LNCaP clone FGC (cell line): ENCODE measurements around the gene DHRS13.
"Not testable (repeated sequence)": the region's sequence is repeated elsewhere in the genome, so short reads cannot be mapped to it uniquely, and the experiment has no call there.

Experiments used
- DNase-seq: peaks from one replicate; pipeline ENCODE4 v3.0.0-alpha.2; 2011; ENCODE audit warnings: low read depth
- H3K4me3 ChIP-seq: 2 replicates; pipeline ENCODE4 v1.5.1; 2011; ENCODE audit warnings: mild to moderate bottlenecking, low read depth, low read length, control low read depth
- TF ChIP-seq, protein P1 (sequence below): IDR thresholded peaks from 2 replicates; pipeline ENCODE4 v1.5.1; 2012; ENCODE audit warnings: mild to moderate bottlenecking; ENCODE audit not compliant: control insufficient read depth, insufficient read depth; ENCODE audit errors: extremely low read depth

DHRS13 gene

GRCh38 chr17:28904800-28905199, 1.9 kb upstream of the DHRS13 start:
- DNase-seq: no peak
- TF ChIP-seq, protein P1, sequence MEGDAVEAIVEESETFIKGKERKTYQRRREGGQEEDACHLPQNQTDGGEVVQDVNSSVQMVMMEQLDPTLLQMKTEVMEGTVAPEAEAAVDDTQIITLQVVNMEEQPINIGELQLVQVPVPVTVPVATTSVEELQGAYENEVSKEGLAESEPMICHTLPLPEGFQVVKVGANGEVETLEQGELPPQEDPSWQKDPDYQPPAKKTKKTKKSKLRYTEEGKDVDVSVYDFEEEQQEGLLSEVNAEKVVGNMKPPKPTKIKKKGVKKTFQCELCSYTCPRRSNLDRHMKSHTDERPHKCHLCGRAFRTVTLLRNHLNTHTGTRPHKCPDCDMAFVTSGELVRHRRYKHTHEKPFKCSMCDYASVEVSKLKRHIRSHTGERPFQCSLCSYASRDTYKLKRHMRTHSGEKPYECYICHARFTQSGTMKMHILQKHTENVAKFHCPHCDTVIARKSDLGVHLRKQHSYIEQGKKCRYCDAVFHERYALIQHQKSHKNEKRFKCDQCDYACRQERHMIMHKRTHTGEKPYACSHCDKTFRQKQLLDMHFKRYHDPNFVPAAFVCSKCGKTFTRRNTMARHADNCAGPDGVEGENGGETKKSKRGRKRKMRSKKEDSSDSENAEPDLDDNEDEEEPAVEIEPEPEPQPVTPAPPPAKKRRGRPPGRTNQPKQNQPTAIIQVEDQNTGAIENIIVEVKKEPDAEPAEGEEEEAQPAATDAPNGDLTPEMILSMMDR: no peak
- H3K4me3 ChIP-seq: no peak overlapping the region

- H3K4me3 ChIP-seq: peak overlapping the region; percentile 46
- DNase-seq: not testable (repeated sequence)
Measured at GRCh38 chr17:28903546-28903841, 615 bp upstream of the DHRS13 start.

DNA sequence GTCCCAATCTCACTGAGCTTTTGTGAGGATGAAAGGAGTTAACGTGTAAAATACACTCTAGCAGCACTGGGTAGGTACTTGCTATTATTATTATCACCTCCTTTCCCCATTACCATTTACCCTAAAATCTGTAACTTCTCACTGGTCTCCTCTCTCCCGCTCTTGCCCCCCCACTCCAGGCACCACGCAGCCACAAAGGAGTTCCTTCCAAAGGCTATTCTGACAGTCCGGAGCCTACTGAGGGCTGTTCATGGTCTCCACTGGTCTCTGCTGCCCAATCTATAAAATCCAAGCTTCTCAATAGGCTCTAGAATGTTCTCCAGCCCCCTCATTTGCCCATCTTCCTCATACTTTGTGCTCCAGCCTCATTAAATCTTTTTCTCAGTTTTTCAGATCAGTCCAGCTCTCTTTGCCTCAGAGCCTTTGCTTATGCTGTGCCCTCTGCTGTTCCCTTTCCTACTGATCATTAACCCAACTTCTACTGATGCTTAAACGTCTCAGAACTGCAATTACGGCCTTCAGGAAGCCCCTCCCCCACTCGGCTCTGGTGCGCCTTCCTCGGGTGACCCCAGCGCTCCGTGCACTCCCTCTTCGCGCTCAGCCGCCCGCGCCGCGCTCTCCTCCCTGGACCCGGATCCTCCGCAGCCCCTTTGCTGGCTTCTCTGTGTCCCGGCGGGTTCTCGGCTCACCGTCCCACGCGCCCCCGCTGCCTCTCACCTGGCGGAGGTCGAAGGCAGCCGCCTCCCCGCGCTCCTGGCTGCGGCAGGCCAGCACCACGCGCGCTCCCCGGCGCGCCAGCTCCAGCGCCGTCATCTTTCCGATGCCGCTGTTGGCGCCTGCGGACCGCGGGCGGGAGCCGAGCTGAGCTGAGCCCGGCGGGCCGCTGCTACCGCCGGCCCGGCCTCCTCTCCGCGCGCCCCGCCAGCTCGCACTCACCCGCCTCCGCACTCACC, 737 bp downstream of the DHRS13 start:
- no peak for DNase-seq
- TF ChIP-seq, protein P1: 0 out of 2 replicates have a peak, but pooled peaks have one; percentile 21
- H3K4me3 ChIP-seq: peak overlapping the region; percentile 75

- peak overlapping the region; percentile 75 for H3K4me3 ChIP-seq
- TF ChIP-seq, protein P1: no peak
- DNase-seq: no peak
Measured at GRCh38 chr17:28900986-28901726, 1.7 kb downstream of the DHRS13 start.

- H3K4me3 ChIP-seq: no peak overlapping the region
- TF ChIP-seq, protein P1: no peak
- DNase-seq: no peak
Measured at GRCh38 chr17:28899212-28899815, 3.6 kb downstream of the DHRS13 start.

GRCh38 chr17:28898527-28898955, 4.3 kb downstream of the DHRS13 start:
- no peak for DNase-seq
- TF ChIP-seq, protein P1: no peak
- H3K4me3 ChIP-seq: no peak overlapping the region

DNA sequence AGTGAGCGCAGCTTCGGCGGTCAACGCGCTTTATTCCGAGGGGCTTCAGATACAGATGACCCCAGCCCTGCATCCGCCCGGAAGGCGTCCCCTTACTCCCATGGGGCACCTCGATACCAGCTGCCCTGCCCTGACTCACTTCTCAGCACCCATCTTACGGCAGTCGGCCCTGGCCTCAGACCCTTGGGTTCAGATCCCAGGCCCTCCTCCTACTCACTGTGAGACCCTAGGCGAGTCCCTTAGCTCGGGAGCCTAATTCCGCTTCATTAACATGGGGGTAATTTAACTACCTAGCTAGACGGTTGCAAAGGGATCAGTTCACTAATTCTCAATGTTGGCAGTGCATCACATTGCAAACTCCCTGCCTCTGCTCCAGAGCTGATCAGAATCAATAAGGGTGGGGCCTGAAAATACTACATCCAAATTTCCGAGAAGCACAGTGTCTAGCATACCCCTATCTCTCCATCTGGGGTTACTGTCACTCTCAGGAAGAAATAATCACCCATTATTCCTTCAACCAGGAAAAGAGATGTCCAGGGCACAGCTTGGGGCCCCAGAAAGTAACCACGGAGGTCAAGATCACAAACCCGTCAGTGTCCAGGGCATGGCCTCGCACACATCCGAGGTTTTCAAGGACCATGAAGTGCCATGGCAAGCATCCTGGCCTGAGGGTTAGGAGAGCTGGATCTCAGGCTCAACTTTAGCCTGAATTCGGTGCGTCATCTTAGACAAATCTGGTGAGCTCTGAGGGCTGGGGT, 4.9 kb downstream of the DHRS13 start:
- TF ChIP-seq, protein P1: no peak
- H3K4me3 ChIP-seq: peak overlapping the region; percentile 73
- no peak for DNase-seq
